ENCODE results near the gene PTGR3.
A peak's percentile ranks its signal among the peaks of the same experiment; 100 is the strongest.
"Not testable (repeated sequence)": the region's sequence is repeated elsewhere in the genome, so short reads cannot be mapped to it uniquely, and the experiment has no call there.

PTGR3 gene

GRCh38 chr18:75202696-75203365 lies 6.1 kb downstream of the PTGR3 start:
- no peak for DNase-seq (ENCODE audit: low spot score)

- DNase-seq (ENCODE audit: low spot score) = no peak
Observed at GRCh38 chr18:75201282-75202270, 7.4 kb downstream of the PTGR3 start.

DNA sequence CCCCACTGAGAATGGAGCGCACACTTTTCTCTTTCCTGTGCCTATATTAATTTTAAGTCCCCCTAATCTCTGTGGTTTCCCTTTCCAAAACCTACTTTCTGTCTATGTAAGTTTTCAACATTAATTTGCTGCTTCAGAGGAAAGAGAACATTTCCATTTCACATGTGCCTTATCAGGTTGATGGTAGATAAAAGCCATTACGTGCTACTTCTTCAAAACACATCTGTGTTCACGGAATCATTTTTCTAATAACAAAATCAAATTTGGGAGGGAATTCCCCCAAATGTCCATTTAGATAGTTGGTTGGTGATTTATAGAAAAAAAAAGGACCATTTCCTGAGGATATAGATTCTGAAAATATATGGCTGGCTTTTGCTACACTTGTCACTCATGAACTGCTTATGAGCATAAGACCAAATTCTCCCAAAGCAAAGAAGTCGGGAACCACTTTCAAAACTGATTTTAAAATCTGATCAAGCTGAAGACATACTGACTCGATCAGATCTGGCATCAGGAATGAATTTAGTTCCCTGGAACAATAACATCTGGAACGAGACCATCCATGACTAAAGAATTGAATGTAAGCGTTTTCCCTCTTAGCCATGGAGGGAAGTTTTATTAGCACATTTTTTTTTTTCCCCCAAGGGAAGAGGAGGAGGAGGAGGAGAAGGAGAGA lies 8.2 kb downstream of the PTGR3 start:
- no peak for DNase-seq (ENCODE audit: low spot score)

DNA sequence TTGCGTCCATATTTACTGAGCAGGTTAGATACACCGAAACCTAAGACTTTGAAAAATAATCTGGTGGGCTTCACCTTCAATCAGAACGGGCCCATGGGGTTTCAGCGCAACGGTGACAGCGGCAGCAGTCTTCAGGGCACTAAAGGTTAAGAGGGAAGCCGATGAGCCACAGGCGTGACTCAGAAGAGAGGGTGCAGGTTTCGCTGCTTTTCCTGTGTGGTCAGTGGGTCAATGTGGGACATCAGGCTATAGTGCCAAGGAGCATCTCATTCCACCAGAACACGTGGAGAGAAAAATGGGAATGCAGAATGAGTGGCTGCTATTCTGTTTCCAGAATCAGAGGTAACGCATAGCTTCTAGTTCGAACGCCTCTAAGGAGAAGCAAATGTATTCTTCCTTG lies 8.9 kb downstream of the PTGR3 start:
- DNase-seq (ENCODE audit: low spot score) = no peak

DNA sequence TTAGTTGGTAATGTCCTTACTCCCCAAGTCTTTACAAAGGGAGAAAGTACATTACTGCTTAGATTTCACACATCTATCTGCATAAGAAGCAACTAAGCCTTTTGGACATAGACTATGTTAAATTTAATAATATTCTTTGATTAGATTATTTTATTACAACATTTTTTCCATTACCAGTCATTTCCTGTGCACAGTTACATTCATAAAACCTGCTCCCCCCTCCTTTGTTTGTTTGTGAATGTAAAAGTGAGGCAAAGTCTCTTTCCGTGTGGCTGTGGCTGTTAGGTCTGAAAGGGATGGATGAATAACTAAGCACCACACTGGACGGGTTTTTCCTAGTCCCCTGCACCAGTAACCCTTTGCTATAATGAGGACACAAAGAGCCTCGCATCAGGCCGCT lies 9.6 kb downstream of the PTGR3 start:
- DNase-seq (ENCODE audit: low spot score) = no peak

DNA sequence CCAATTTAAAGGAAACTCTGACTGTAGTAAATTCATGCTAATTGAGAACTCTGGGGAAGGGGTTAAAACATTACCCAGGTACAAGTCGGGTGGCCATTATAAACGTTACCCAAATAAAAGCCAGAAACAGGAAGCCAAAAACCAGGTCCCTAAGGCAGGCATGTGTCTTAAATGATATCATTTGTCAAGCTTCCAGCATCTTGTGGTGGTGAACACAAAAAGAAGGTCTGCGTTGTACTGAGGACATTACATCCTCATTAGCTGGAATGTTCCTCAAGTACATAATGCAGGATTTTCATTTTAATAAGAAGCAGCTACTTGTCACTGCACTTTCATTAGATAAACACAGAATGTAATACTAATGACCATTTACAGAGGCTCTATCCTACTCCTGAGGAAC lies 10.9 kb downstream of the PTGR3 start:
- no peak for DNase-seq (ENCODE audit: low spot score)

DNA sequence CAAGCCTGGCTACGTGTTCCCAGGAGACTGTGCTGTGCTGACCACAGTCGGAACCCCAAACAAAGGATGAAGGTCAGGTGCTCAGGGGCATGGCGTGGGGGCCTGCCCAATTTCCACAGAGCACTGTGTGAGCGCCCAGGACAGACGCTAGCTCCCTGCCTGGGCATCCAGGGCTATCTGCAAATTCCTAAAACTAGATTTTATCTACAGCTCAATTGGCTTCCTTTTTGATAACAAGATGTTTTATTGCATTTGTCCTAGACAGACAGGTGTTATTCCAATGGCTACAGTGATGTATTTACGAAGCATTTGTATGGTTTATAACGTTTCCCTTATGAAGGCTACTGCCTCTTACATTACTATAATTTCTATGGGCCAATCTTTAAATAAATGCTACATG lies 16.0 kb downstream of the PTGR3 start:
- DNase-seq (ENCODE audit: low spot score) = no peak

DNA sequence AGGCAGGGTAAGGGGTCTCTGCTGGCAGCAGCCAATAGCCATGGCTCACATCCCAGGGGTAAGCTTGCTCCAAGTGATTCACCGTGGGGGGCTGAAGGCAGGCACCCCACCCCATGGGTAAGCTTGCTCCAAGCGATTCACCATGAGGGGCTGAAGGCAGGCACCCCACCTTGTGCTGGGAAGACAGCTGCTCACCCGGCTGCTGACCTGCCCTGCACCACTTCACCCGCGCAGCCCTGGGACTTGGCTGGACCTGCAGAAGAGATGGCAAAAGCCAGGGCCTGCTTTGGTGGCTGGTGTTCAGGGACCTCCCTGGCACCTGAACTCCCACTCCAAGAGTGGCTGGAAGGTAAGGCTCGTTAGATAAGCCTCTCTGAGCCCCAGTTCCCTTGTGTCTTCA lies 19.2 kb downstream of the PTGR3 start:
- DNase-seq (ENCODE audit: low spot score) = no peak

DNA sequence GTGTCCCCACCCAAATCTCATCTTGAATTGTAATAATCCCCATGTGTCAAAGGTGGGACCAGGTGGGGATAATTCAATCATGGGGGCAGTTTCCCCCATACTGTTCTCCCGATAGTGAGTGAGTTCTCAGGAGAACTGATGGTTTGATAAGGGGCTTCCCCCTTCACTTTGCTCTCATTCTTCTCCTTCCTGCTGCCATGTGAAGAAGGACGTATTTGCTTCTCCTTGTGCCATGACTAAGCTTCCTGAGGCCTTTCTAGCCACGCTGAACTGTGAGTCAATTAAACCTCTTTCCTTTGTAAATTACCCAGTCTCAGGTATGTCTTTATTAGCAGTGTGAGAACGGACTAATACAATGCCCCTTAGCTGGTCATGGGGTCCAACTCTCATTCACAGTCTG lies 21.2 kb downstream of the PTGR3 start:
- not testable (repeated sequence) for DNase-seq (ENCODE audit: low spot score)

DNA sequence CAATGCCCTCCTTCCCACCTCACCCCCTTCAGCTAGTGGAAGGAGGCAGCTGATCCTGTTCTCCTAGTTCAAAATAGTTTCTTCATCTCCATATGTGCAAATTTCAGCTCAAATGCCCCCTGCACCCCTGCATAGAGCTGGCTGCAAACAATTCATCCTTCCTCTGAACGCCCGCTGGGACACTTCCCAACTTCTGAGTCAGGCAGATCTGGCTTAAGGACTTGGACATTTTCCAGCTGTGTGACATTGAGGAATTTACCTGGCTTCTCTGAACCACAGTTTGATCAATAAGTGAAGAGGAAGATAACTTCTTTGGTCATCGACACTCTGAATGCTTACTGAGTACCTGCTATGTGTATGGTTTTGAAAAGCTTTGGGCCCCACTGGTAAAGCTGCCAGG lies 23.5 kb downstream of the PTGR3 start:
- no peak for DNase-seq (ENCODE audit: low spot score)

DNA sequence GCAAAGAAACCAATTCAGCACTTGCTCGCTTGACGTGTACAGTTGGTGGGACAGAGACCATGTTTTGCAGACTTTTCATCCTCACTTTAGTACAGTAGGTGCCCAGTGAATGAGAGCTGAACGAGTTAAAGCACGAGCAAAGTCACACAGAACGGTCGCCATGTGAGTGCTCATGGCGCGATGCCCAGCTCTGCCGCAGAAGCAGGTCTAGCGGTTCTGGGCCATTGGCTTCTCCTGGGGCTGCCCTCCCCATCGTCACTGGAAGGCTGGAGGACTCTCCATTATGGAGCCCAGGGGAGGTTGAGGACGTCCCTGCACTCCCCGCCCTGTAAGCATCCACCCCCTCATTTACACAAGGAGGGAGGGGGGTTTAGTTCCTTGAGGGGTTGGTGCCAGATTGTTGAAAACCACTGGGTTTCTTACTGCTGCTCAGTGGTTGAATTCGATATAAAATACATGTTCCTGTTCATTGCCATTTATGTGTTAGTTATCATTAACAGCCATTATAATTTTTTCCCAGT lies 24.9 kb downstream of the PTGR3 start:
- no peak for DNase-seq (ENCODE audit: low spot score)

GRCh38 chr18:75183524-75183923 lies 25.4 kb downstream of the PTGR3 start:
- no peak for DNase-seq (ENCODE audit: low spot score)

DNA sequence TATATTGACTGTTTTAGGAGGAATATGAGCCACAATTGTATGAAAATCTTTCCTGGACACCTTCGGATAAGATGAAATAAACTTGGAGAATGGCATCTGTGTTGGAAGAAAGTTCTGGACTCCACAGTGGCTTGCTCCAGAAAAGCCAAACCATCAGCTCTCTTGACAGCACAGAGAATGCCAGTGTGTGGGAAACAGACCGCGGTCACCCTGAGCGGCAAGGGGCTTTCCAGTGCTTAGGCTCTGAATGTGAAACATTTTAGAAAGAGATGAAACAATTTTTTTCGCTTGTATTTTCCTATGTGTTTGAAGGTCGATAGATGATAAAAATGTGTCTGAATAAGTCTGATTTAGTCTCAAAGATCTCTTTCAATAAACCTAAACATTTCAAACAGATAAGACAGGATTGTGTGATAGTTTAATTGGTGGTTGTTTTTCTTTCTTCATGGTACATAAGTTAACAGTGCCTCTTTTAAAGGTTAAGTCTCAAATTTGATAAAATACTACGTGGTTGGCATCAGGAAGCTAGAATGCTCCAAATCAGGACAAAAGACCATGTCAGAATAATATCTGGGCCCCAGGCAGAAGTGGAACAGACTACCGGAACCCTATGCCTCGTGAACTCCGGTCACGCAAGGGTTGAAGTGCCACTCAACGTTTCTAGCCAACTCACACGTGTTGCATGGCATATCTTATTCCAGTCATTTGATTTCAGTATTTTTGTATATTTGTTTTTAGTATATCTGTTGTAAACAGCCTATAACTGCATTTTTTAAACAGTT lies 28.9 kb downstream of the PTGR3 start:
- no peak for DNase-seq (ENCODE audit: low spot score)

GRCh38 chr18:75178376-75178775 lies 30.6 kb downstream of the PTGR3 start:
- DNase-seq (ENCODE audit: low spot score) = no peak

- no peak for DNase-seq (ENCODE audit: low spot score)
Observed at GRCh38 chr18:75176849-75177248, 32.1 kb downstream of the PTGR3 start.

DNA sequence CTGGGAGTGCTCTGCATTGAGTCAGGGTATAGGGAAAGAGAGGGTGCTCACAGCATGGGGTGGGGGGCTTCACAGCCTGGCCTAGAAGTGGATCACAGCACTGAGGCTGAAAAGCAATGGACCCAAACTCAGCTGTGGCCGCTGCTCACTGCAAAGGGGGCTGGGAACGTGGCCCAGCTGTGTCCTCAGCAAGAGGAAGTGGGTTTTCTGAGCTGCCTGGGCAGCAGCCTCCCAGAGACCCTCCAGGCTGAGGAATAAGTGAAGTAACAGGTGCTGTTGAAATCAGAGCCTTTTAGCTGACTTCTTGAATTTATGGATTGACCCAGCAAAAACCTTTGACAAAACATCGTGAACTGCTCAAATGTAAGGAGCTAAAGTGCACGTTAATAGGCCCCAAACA lies 35.2 kb downstream of the PTGR3 start:
- DNase-seq (ENCODE audit: low spot score) = no peak

- peak; percentile 27 for DNase-seq (ENCODE audit: low spot score)
Observed at GRCh38 chr18:75173125-75173432, 35.9 kb downstream of the PTGR3 start.

DNA sequence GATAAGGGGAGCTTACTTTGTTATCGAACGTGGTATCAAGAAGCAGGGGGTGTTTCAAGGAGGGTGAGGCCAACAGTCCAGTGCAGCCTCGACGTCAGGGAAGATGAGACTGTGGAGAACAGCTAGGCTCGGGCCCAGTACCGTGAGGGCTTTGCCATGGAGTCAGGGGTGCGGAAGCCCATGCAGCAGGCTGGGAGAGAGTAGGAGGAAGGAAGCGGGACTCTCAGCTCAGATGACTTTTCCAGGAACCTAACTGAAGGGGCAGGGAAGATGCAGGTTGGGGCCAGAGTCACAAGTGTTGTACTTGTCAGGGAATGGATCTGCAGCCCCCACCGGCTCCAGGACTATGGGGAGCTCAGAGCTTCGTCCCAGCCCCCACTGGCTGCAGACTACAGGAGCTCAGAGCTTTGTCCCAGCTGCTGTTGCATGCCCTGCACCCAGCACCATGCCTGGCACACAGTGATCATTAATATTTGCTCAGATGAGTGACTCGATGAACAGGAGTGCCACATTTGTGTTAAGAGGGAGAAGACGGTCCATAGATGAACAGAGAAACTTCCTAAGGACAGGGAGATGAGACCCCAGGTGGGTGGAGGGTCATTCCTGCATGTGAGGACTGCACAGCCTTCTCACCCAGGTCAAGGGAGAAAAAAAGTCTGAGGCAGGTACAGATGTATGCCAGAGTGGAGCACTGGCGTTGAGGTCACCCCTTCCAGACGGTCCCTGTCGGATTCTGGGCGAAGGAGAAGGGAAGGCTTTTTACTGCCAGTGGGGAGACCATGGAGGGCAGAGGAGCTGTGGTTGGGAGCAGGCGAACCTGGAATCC lies 36.4 kb downstream of the PTGR3 start:
- no peak for DNase-seq (ENCODE audit: low spot score)

GRCh38 chr18:75170916-75171315 lies 38.0 kb downstream of the PTGR3 start:
- DNase-seq (ENCODE audit: low spot score) = no peak

- no peak for DNase-seq (ENCODE audit: low spot score)
Observed at GRCh38 chr18:75170022-75170789, 38.7 kb downstream of the PTGR3 start.

Measured in Ammon's horn (tissue), 1 donor.